ENCODE measurements around the gene ALLC.

DNA sequence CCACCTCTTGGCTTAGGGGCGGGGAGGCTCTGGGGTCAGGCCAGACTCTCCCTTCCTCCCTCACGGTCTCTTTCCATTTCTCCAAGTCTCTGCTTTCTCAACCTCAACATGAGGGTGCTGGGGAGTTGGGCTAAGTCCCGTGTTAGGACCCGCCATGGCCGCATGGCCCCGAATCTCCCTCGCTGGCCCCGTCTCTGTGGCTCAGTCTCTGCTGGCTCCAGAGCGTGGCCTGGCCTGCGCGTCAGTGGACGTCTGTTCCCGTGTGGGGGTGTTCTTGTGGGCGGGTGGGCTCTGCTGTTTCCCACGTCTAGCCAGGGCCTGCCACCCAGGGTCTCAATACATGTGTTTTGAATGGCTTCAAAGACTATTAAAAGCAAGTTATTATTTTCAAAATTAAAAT, 12.4 kb downstream of the ALLC start:
- TF ChIP-seq POLR2AphosphoS5 (IDR thresholded peaks at IDR 0.05; ENCODE audit: low read depth, low read length) (no peak), SPI1 (IDR thresholded peaks at IDR 0.05; ENCODE audit: low read depth, low read length) (no peak), TAF1 (IDR thresholded peaks at IDR 0.05; ENCODE audit: low read depth, low read length) (no peak)
